GM12875 (cell line): ENCODE results near the gene MMRN1.

Experiments used
- H3K4me3 ChIP-seq: one replicate; pipeline ENCODE4 v1.5.1; 2011; ENCODE audit warnings: low read depth, low read length, control low read depth
- TF ChIP-seq, protein P1 (sequence below): IDR thresholded peaks from 2 replicates; pipeline ENCODE4 v1.5.1; 2011; ENCODE audit warnings: low read depth, mild to moderate bottlenecking, control low read depth, inconsistent platforms, low read length, moderate library complexity, borderline replicate concordance; ENCODE audit not compliant: insufficient read depth

The MMRN1 gene

DNA sequence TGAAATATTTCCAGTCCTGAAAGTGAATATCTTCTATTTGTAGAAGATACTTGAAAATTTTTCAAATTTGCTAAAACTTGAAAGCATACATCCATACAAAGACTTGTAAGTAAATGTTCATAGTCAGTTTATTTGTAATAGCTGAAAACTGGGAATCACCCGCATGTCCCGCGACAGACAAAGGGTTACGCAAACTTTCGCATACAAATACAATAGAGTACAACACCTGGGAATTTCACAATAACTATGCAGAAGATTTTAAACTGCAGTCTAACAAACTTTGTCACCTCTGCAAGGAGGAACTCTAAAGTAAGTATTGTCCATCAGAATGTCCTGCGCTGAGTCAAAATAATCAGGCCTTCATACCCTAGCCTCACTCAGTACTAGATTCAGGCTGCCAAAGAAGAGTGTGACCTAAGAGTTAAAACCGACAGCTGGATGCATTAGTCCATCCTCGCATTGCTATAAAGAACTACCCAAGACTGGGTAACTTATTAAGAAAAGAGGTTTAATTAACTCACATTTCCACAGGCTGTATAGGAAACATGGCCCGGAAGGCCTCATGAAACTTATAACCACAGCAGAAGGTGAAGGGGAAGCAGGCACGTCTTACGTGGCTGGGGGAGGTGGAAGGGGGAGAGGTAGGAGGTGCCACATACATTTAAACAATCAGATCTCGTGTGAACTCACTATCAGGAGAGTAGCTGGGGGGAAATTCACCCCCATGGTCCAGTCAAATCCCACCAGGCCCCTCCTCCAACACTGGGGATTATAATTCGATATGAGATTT, 60.4 kb downstream of the MMRN1 start:
- TF ChIP-seq, protein P1, sequence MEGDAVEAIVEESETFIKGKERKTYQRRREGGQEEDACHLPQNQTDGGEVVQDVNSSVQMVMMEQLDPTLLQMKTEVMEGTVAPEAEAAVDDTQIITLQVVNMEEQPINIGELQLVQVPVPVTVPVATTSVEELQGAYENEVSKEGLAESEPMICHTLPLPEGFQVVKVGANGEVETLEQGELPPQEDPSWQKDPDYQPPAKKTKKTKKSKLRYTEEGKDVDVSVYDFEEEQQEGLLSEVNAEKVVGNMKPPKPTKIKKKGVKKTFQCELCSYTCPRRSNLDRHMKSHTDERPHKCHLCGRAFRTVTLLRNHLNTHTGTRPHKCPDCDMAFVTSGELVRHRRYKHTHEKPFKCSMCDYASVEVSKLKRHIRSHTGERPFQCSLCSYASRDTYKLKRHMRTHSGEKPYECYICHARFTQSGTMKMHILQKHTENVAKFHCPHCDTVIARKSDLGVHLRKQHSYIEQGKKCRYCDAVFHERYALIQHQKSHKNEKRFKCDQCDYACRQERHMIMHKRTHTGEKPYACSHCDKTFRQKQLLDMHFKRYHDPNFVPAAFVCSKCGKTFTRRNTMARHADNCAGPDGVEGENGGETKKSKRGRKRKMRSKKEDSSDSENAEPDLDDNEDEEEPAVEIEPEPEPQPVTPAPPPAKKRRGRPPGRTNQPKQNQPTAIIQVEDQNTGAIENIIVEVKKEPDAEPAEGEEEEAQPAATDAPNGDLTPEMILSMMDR, result no peak
- H3K4me3 ChIP-seq, result no peak overlapping the region

DNA sequence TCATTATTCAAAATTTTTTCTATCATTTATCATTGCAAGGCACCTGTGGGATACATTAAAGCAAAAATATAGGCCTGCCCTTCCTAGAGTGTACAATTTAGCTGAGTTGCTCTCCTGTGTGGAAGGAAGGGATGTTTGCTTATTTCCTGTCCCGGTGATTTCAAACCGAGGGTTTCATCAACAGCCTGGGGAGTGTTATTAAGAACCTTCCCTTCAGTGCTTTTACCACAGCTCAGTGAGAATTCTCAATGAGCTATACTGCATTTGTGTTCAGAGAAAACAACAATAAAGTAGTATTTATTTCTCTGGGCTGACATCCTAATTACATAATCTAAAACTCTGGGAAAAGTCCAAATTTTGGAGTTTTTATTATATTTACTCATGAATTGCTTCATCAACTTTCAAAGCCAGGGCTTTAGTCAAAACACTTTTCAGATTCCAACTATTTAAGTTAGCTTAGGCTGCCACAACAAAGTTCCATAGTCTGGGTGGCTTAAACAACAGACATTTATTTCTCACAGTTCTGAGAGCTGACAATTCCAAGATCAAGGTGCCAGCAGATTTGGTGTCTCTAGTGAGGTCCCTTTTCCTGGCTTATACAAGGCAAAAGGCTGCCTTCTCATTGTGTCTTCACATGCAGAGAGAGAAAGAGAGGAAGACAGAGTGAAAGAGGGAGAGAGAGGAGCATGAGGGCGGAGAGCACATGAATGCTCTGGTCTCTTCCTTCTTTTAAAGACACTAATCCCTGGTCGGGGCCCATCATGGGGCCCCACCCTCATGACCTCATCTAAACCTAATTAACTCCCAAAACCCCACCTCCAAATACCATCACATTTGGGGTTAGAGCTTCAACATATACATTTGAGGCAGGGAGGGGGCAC, 62.6 kb downstream of the MMRN1 start:
- H3K4me3 ChIP-seq, result no peak overlapping the region
- TF ChIP-seq, protein P1, result no peak

DNA sequence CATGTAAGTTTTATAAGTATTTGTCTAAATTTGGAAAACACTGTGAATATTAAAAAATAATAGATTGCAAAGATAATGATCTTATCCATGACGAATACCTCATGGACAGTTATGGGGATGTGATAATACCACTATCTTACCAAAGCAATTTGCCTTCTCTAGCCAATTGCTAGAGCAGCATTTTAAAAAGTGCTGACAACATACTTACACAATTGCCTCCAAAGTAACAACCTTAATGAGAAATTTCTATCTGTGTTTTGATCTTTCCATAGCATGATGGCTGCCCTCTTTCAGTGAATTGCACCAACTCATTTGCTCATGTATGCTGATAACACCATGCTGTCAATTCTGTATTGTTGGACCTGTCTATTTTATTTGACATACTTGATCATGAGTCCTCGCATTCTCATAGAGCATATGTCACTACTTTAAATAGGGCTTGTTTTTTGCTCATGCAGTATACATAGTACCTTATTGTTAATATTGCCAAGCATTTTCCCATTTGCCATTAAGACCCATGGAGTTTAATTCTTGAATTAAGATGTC, 87.2 kb downstream of the MMRN1 start:
- TF ChIP-seq, protein P1, result no peak

DNA sequence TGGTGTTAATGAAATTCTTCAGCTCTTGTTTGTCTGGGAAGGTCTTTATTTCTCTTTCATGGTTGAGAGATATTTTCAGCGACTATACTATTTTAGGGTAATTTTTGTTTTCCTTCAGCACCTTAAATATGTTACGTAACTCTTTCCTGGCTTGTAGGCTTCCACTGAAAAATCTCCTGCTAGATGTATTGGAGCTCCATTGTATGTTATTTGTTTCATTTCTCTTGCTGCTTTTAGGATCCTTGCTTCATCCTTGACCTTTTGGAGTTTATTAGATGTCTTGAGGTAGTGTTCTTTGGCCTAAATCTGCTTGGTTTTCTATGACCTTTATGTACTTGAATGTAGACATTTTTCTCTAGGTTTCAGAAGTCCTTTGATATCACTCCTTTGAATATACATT, 93.6 kb downstream of the MMRN1 start:
- H3K4me3 ChIP-seq, result no peak overlapping the region
- TF ChIP-seq, protein P1, result no peak

More for the DNA sequence above, 87.2 kb downstream of the MMRN1 start:
- H3K4me3 ChIP-seq, result no peak overlapping the region

DNA sequence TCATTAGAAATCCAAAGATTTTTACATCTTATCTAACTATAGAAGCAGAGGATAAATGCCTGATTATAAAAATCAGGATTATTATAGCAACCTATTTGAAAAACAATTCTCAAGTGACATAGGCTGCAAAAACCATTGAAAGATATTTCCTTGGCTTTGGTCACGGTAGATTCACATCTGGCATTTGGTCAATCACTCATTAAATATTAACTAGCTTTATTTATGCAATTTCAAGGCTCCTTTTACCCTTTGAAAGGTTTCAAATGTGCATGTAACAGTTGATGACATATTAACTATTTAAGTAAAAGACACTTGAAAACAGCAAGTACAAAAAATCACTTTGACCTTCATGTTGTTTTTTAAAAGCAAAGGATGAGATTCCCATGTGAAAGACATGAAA, 98.1 kb downstream of the MMRN1 start:
- TF ChIP-seq, protein P1, result no peak
- no peak overlapping the region for H3K4me3 ChIP-seq

DNA sequence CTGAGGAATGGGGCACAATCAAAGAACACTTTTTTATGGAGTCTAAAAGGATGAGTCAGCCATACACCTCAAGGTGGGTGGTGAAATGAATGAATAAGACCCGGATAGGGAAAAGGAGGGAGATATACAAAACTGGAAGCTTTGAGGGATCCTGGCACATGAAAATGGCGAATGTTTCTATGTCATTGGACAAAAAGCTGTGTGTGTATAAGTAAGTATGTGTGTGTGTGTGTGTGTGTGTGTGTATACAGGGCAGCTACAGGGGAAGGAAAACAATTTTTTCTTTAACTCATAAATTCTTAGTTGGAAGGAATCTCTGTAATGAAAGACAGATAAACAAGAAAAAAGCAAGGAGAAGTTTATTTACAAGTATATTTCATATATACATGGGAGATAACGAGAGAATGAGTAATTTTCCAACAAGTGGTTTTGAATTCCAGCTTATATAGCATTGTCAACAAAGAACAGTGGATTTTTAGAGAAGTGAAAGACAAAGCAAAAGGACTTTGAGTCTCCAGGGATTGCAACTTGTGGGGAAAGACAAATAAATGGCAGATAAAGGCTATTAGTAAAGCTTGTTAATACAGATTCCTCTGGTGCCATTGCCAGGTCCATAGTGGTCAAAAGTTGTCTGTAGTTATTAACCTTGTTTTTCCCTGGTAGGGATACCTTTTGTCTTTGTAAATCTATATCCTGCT, 99.7 kb downstream of the MMRN1 start:
- no peak overlapping the region for H3K4me3 ChIP-seq
- TF ChIP-seq, protein P1, result no peak
